Right ventricle myocardium superior (tissue), 1 donor: ENCODE results near the gene KMT5B. TPM values are rescaled to one million over a fixed set of nuclear protein-coding genes. Genes with fewer than 3 reads are reported as not detected.

Experiments used
- ATAC-seq: fragments of 200-7000 bp; cut with Tn5 transposase; one replicate; pipeline ENCODE4 v1.9.1; 2020; ENCODE audit warnings: mild to moderate bottlenecking; ENCODE audit not compliant: poor library complexity
- DNase-seq: peaks from one replicate; pipeline ENCODE4 v3.0.0-alpha.2; 2020
- intact Hi-C: fragments of 100-400 bp; cut with DNase I; formaldehyde crosslinking; loops from one replicate; pipeline ENCODE4 v1.11.2; 2022
- total RNA-seq: library from RNA; stranded (reverse); fragmentation: NEBNext Ultra II Directional; extraction: Animal tissue kit (Norgen Biotek cat#: 25700); gene quantifications from one replicate; pipeline ENCODE4 v1.2.1, GENCODE V29; 2021
- donor health status: DM: no; HTN: yes; CAD: no; lungs with severe emphysema.

KMT5B gene
- total RNA-seq, 1 donor from 2014 or later, result 22.5 TPM

DNA sequence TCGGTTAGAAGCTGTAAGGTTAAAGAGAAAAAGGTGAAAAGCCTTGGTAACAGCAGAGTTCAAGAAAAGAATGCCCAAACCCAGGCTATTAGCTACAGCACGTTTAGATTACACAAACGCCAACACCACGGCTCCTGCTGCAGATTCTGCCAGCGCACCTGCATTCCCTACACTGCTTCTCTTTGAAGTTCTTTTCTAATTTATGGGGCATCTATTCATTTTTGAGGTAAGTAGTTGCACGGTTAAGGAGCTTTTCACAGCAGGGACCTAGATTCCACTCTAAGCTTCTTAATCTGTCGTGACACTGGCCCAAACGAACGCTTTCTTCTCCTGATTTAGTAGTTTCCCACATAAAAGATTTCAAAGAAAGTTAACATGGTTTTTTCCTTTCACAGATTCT lies 53.9 kb downstream of the KMT5B start:
- no peak for DNase-seq
- intact Hi-C loops, result no loop called here
- ATAC-seq, result no peak

- intact Hi-C loops, result no loop called here
- ATAC-seq (no peak), DNase-seq (no peak)
Observed at GRCh38 chr11:68158580-68158979, 54.5 kb downstream of the KMT5B start.

DNA sequence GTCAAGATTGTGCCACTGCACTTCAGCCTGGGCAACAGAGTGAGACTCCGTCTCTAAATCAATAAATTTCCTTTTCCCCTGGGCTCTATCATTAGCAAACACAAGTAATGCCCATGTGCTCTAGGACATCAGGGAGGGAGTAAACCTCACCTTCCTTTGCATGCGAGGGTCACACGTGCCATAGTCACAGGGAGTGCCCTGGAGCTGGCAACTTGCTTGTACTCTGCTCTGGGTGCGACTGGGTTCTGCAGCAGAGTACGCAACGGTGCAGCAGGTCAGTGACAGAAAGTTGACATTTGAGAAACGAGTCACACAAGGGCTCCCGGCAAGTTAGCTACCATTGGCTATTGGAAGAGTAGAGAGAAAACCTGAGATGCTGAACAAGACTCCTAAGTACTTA lies 59.4 kb downstream of the KMT5B start:
- no peak for ATAC-seq
- DNase-seq, result no peak
- intact Hi-C loops, result no loop called here

GRCh38 chr11:68150037-68150436 lies 63.1 kb downstream of the KMT5B start:
- ATAC-seq (no peak), DNase-seq (no peak)
- intact Hi-C loops, result no loop called here

DNA sequence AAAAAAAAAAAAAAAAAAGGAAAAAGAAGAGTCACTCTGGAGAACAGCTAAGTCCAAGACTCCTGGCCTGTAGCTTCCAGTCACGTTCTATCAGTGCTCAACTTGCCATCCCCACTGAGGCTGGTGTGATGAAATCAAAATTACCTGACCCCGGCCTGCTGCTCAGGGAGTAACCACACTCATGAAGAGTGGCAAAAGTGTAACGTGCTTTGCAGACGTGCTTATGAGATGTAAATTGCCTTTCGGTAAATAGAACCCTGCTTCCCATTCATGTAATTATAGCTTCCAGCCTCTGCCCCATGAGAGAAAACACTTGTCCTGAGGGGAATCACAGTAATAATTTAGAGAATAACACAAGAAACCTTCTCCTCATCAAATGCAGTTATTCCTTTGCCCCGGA lies 63.7 kb downstream of the KMT5B start:
- ATAC-seq (no peak), DNase-seq (no peak)
- intact Hi-C loops, result no loop called here

- no peak for ATAC-seq
- intact Hi-C loops, result no loop called here
- DNase-seq, result no peak
Observed at GRCh38 chr11:68148879-68149278, 64.2 kb downstream of the KMT5B start.

- intact Hi-C loops, result no loop called here
- ATAC-seq, result no peak
Observed at GRCh38 chr11:68148071-68148805, 64.9 kb downstream of the KMT5B start.

DNA sequence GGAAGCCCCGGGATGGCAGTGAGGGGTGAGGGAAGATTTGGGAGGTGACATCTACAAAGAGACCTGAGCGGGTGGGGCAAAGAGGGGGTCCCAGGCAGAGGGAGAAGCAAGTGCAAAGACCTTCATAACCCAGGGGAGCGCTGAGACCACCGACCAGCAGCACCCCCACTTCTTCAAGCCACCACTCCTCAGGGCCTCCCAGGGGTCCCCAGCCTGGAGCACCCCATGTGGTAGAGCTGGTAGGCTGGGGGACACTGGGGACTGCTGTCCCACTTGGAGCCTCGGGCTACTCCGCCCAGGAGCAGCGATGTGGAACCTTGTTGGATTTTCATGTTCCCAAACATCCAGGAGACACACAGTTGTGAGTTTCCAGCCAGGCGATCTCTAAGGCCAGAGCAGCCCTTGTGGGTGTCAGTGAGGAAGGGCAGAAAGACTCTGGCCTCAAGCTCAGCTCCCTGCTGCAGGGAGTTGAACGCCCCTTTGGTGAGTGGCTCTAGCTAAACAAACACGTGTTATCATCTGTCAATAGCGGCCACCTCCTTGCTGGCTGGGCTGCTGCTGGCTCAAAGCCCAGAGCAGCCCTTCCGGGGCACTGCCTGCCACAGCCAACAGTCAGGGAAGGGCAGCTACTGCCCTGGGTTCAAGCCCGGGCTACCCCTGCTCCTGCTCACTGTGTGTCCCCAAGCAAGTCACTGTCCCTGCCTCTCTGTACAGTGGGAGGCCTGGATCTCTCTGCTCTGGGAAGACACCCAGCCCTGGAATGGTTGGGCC lies 66.2 kb downstream of the KMT5B start:
- ATAC-seq (peak; percentile 70), DNase-seq (peak; percentile 64)
- intact Hi-C loops, result no loop called here

More at GRCh38 chr11:68148071-68148805, 64.9 kb downstream of the KMT5B start:
- no peak for DNase-seq

DNA sequence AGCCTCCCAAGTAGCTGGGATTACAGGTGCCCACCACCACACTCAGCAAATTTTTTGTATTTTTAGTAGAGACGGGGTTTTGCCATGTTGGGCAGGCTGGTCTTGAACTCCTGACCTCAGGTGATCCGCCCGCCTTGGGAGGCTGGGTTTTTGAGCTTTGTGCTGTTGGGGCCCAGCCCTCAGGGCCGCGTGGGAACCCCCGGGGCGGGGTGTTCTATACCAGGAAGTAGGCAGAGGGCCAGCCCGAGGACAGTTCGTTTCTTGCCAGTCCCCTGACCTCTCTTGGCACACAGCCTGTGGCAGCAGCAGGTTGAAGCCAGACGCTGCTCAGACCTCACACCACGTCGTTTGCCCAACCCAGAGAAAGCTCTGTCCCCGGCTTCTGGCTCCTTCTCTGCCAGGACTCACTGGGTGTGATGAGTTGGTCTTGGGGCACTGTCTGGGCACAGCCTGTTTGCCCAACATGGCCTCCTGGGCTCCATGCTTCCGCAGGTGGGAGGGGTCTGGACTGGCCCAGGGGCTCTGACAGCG lies 67.0 kb downstream of the KMT5B start:
- DNase-seq (peak; percentile 94), ATAC-seq (peak; percentile 90)
- intact Hi-C loops, result no loop called here

DNA sequence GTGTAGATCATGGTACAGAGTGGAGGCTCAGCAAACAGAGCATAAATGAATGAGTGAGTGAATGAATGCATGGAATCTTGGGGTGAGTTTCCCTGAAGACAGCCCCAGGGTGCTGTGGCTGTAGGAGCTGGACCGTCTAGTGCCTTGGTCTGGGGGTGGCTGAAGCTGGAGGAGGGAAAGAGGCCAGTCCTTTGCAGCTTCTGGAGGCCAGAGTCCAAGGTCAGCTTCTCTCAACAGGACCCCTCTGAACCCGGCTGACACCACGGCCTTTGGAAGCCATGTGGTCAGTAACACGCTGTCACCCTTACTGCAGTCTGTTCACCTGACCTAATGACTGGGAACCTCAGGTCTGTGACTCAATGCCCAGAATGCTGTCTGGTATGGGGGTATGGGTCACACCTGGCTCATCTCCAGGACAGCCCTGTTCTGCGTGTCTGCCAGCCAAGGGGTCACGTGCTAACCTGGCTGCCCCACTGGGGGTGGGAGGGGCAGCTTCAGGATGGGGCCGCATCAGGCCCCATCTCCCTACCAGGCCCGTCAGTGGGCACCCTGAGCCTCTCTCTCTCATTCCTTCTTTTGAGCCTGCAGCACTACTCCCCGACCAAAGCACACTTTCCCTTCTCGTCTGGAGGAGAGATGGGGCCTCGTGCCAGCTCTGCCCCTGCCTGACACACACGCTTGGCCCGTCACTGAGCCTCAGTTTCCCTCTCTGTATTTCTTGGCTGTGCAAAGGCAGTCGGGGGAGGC lies 67.8 kb downstream of the KMT5B start:
- intact Hi-C loops, result no loop called here
- peak; percentile 4 for ATAC-seq

GRCh38 chr11:68143310-68143689 lies 69.8 kb downstream of the KMT5B start:
- DNase-seq (no peak), ATAC-seq (no peak)
- intact Hi-C loops, result no loop called here

More for the DNA sequence above, 67.8 kb downstream of the KMT5B start:
- DNase-seq, result no peak

GRCh38 chr11:68142441-68143309 lies 70.4 kb downstream of the KMT5B start:
- intact Hi-C loops, result no loop called here
- ATAC-seq, result no peak

GRCh38 chr11:68142028-68142412 lies 71.1 kb downstream of the KMT5B start:
- intact Hi-C loops, result no loop called here
- ATAC-seq (peak; percentile 11), DNase-seq (no peak)

More at GRCh38 chr11:68142441-68143309, 70.4 kb downstream of the KMT5B start:
- DNase-seq, result no peak

DNA sequence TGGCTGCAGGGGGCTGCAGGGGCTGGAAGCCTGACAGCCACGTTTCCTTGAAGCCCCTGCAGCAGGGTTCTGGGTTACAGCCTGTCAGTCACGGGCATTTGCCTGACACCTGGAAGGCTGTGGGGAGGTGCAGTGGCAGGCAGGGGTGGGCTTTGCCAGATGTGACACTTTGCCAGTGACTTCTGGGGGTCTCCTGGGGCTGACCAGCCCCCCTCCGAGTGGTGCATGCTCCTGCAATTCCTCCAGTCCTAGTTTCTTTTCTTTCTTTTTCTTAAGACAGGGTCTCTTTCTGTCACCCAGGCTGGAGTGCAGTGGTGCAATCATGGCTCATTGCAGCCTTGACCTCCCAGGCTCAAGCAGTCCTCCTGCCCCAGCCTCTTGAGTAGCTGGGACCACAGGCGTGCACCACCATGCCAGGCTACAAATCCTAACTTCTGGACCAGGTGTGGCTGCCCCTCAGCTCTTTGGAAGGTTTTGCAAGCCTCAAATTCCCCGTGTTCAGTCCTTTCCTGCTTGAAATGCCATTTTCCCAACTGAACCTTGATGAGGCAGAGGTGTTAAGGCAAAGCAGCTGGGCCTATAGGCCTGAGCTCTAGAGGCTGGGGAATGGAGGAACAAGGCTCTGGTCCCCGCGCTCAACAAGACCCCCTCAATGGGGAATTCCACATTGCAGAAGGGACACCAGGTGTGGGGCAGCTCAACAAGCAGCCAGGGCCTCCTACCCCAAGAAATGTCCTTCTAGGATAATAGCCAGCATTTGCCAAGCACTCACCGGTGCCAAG lies 71.7 kb downstream of the KMT5B start:
- intact Hi-C loops, result no loop called here
- DNase-seq (no peak), ATAC-seq (no peak)

DNA sequence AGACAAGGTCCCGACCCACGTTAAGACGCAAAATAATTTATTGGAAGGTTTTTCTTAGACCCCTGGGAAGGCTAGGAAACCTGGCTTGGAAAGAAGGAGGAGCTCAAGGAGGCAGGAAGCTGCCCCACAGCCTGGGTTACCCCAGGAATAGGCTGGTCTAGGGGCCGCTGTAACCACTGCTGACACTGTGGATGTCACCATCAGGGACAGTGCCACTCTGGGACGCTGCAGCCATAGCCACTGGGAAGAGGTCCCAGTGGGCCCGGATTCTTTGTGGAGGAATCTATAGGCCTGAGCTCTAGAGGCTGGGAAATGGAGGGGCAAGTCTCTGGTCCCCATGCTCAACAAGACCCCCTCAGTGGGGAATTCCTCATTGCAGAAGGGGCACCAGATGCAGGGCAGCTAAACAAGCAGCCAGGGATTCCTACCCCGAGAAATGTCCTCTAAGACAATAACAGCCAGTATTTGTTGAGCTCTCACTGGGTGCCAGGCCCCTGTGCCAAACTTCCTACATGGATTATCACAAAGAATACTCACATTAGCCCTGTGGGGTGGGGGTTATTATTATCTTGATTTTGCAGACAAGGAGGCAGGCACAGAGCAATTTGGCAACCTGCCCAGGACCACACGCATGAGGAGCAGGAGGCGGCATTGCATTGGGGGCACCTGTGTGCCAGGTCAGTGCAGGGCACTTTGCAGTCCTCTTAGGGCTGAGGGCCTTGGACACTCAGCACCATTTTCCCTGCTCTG lies 72.4 kb downstream of the KMT5B start:
- DNase-seq, result no peak
- no peak for ATAC-seq
- intact Hi-C loops, result no loop called here

DNA sequence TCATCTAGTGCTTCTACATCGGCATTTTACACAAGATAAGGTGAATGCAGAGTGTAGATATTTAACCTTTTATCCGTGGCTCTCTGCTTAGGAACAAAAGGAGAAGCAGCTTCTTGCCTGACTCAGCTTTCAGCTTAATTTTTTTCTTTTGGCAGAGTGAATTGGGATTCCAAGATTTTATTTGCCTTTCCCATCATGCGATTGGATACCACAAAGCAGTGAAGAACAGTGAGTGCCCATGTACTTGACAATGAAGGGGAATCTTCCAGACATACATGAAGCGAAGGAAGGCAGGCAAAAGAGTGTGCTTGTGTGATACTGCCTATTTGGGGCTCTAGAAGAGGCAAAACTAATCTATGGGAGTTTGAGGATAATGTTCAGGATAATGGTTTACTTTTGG lies 74.9 kb downstream of the KMT5B start:
- DNase-seq, result no peak
- intact Hi-C loops, result no loop called here
- no peak for ATAC-seq

GRCh38 chr11:68137833-68138232 lies 75.3 kb downstream of the KMT5B start:
- ATAC-seq (no peak), DNase-seq (no peak)
- intact Hi-C loops, result no loop called here
